T1000 (cell line): Measurements from ENCODE around the gene EMILIN3.

Source experiments
- DNase-seq: peaks from one replicate; lab custom pipeline; 2025; ENCODE audit warnings: mixed read lengths; lab: John Stamatoyannopoulos, UW

EMILIN3 gene

DNA sequence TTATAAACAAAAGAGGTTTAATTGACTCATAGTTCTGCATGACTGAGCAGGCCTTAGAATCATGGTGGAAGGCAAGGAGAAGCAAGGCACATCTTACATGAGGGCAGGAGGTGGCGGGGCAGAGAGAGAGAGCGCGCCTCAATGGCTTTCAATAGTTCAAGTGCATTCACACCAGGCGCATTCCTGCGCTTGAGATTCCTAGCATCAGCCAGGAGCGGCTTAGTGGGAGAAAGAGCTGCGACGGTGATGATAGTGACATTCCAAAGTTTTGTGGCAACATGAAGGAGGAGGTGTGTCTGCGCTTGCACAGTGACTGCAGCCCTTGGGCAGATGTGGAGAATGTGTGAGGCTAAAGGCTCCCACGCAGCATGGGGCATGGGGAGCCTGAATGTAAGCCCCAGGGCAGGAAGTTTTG, 25.0 kb upstream of the EMILIN3 start:
- no peak for DNase-seq

DNA sequence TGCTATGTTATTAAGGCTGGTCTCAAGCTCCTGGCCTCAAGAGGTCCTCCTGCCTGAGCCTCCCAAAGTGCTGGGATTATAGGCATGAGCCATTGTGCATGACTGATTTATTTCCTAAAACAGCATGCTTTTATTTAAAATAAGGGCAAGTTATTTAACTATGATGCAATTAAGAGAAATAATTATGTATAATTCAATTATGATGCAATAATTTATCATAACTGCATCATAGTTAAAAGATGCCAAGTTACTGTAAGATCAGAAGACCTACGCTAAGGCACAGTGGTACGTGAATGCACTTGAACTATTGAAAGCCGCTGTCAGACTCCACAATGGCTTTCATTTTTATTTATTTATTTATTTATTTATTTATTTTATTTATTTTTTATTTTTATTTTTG, 24.3 kb upstream of the EMILIN3 start:
- no peak for DNase-seq

DNA sequence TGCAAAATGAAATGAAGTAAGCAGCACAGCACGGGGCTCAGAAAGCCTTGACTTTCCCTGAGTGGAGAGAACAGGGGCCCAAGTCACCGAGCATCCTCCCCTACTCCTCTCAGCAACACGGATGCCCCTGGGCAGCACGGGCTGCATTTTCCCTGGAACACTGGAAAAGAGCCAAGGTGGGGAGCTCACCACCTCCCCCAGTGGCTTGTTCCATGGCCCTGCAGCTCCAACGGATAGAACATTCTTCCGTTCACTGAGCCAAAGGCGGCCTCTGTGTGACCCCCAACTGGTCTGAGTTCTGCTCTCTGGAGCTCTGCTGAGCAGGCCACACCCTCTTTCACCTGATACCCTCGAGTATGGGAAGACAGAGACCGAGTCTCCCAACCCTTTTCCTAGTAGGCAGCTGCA, 20.8 kb upstream of the EMILIN3 start:
- no peak for DNase-seq

DNA sequence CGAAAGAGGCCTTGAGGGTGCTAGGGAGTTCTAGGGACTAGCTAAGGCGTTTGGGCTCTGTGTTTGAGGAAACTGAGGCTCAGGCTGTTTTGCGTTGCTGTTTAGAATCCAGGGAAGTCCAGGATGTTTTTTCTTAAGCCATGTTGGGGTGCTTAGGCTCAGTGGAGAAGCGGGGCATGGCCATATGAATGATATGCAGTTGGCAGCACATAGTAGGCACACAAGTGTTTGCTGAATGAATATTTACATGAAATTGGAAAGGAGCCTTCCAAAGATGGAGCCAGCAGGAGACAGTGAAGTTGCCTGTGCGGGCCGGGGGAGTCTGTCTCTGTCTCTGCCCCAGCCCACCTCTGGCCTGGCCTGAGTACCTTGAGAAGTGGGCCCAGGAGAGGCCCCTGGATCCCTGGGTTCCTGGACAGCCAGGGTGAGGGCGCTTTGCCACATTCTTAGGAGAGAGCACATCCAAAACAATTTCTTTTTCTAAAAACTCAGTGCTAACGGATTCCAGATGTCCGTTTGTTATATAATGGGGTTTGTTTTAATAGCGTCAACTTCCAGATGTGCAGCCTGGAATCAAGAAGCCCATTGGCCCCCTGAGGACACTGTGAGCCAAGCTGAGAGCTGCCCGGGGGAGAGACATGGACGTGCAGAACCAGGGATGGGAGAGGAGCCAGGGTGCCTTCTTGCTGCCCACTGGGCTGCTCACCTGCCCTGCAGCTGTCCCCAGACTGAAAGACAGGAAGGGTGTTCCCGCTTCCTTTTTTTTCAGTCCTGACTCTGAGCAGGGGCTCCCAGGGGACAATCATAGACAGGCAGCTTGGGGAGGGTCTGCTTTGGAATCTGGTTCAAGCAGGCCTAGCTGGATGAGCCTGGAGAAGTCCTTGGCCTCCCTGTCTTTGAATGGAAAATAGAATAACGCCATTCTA, 20.1 kb upstream of the EMILIN3 start:
- DNase-seq: no peak

DNA sequence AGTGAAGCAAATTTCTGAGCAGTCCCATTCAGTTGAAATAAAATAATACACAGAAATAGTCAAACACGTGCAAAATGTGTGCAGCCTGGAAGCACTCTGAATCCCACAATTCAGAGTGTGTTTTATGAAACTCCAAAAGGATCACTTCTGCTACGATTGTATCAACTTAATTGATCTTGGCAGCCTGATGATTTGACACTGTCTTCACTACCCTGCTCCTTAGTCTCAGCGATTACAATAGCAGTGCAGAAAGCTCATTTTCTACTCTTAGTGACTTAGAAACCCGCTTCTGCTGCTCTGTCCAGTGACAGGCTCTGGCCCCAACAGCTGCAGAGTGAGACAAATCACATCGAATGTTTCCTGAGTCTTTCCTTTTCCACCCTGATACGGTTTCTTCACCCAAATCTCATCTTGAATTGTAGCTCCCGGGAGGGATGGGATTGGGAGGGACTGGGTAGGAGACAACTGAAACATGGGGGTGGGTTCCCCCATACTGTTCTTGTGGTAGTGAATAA, 16.2 kb upstream of the EMILIN3 start:
- DNase-seq: no peak

DNA sequence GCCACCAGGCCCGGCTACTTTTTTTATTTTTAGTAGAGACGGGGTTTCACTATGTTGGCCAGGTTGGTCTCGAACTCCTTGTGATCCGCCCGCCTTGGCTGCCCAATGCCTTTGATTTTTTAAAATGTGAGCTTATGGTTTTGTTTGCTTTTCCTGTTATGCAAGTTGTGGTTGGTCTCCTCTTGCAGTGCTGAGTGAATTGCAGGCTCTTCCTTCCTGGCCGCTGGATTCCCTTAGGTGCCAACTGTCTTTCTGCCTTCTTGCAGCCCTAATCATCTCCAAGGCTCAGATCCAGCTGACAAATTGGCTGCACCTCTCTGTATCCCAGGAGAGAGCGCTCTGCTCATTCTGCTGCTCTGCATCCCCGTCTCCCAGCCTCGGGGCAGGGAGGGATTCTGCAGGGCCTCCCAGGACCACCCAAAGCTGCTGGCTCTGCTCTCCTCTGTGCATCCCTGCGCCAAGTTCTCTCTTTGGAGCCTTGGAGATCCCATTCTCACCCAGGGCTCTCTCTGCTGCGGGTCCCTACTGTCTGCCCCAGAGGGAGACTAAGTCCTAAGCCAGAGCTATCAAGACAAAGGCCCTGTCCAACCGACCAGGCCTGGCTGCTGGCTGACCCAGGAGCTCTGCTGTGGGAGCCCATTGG, 14.1 kb upstream of the EMILIN3 start:
- no peak for DNase-seq

DNA sequence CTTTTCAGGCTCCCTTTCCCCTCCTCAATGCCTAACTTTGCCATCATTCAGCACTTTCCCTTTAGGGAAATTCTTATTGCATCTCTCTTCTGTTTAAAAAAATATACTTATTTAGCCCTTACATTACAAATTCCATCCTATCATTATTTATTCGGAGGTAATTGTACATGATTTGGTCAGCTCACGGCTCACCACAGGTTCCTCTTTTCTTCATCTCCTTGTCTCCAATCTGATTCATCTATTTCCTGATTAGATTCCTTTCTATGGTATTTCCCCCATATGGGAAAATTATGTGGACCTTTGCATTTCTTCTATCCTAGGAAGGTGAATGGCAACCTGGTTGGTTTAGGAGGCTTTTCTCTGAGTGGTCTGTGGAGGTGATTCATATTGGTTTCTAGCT, 12.9 kb upstream of the EMILIN3 start:
- DNase-seq: no peak

DNA sequence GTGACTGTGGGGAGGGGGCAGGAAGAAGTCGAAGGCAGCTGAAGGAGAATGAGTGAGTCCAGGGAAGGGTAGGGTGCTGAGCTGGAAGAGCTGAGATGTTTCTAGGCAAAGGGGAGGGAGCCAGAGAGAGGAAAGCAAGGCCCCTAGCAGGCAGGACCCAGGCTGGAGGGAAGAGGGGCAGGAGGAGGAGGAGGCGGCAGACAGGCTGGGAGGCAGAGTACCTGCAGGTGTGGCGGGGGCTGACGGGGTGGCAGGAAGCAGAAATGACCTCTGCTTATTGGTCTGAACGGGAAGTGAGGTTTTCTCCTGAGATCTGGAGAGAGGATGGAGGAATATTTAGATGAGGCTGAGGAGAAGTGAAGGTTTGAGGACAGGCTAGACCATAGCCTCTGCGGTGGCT, 10.7 kb upstream of the EMILIN3 start:
- DNase-seq: no peak

DNA sequence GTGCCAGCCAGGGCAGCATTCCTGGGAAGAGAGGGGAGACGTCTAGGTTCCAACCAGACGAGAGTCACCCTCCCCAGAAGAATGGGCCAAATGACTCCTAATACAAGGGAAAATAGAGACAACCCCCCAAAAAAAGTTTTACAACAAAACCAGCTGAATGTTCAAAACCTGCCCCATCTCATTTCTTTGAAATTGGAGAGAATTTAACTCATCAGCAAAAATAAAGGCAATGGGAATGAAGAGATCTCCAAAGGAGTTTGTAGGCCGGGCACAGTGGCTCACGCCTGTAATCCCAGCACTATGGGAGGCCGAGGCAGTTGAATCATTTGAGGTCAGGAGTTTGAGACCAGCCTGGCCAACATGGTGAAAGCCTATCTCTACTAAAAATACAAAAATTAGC, 9.7 kb upstream of the EMILIN3 start:
- no peak for DNase-seq

DNA sequence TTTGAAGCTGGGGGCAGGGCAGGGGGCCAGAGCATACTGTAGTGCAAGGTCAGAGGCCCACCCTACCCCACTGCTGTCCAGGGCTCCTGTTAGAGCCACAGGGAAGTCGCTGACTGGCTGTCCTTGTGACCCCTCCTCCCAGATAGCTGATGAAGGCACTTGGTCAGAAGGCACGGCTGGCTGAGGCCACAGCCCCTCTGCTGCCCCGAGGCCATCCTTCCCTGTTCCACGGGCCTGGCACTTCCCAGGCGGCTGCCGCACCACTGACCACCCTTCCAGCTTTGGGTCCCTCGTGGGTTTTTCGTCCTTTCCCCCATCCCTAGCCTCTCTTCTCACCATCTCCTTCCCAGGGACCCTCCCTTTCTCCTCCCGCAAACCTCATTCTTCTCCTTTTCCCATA, 9.2 kb upstream of the EMILIN3 start:
- no peak for DNase-seq

DNA sequence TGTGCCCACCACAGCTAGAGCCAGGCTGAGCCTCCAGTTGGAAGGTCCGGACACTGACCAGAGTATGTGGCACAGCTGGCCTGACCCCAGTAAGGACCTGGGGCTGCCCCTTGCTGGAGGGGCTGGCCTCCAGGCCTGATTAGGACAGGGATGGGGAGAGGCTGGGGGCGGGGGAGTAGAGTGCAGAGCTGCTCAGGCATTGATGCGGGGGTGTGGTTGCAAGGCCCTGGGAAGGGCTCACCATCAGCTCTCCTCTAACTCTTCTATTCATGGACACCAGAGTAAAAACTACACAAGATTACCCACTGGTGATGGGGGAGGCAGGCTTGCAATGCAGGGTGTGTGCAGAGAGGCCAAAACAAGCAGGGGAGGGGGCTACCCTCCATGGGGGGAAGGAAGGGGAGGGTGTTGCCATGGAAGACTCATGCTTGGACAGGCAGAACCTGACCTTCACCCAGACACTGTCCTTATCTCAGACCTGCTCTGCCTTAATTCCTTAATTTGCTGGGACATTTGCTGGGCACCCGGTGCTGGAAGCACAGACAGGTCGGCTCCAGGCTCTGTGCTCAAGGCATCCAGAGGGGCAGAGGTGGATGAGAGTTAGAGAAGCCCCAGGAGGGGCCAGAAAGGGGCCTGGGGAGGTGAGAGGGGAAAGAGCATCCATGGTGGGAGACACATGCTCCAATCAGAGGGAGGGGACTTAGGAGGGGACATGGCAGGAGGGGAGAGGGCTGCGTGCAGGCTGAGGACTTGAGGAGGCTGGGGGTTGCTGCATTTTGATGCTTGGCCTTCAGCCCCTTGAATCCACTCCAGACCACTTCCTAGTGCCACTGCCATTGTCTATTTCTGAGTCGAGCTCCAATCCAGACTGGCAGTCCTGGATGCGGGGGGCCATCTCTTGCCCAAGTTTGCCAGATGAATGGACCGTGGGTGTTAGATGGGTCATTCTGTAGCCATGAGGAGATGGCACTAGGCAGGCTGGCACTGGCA, 7.6 kb upstream of the EMILIN3 start:
- DNase-seq: no peak

DNA sequence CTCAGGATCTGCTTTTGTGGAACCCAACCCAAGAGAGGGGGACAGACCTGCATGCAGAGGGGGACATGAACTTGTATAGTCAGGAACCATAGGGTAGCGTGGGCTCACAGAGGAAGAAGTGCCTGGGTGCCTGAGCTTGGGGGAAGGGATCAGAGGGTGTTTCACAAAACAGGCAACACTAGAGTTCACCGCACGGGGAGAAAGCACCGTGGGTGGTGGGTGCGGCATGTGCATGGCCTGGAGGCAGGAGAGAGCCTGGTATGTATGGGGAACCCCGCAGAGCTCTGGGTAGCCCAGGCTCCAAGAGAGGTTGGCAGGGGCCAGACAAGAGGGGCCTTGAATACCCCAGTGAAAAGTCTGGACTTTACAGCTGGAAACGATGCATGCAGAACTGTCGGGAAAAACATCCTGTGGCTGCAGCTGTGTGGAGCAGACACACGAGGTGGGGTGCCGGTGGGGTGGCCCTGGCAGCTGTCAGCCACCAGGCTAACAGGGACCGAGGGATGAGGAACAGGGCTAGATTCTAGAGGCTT, 6.7 kb upstream of the EMILIN3 start:
- no peak for DNase-seq

DNA sequence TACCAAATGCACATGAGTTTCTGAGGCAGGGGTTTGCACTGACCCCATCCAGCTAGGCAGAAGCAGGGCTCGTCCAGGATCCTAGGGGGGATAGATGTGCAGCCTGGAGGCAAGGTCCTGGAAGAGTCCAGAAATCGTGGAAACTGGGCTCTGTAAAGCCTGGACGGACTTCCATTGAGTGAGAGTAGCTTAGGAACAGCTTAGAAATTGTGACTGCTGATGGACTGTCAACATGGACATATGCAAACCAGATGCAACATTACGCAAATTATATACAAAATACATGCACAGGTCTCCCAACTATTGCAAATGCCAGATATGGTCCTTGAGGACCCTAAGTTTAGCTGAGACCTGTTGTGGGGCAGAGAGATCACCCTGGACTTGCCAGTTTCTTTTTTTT, 4.8 kb upstream of the EMILIN3 start:
- DNase-seq: no peak

DNA sequence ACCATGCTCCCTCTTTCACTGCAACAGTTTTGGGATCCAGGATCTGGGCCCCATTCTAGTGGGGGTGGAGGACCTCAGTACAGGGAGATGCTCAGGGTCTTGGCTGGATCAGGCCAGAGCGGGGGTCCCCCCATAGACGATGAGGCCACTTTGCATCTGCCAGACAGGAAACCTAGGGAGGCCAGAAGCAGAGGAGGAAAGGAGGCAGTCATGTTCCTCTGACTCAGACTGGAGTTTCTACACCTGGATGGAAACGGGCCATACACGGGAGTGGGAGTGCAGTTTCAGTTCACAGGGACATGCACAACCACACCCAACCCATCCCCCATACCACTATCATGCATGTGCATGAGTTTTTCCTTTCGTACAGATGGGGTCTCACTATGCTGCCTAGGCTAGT, 3.6 kb upstream of the EMILIN3 start:
- DNase-seq: no peak

DNA sequence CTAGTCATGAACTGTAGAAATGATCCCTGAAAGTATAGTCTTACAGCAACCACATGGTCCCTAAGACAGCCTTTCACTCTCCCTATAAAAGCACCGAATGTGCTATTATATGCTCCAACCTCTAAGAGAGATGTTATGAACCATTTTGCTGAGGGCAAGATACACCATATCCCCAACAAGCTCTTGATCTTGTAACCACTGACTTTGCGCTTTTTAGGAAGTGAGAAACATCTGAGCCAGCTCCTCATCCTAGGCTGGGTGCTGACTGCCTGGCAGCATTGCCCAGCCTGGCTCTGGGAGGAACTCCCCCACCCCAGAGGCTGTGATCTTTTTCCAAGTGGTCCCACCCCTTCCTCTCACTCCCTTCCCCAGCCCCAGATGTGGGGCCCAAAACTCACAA, 3.1 kb upstream of the EMILIN3 start:
- DNase-seq: no peak

DNA sequence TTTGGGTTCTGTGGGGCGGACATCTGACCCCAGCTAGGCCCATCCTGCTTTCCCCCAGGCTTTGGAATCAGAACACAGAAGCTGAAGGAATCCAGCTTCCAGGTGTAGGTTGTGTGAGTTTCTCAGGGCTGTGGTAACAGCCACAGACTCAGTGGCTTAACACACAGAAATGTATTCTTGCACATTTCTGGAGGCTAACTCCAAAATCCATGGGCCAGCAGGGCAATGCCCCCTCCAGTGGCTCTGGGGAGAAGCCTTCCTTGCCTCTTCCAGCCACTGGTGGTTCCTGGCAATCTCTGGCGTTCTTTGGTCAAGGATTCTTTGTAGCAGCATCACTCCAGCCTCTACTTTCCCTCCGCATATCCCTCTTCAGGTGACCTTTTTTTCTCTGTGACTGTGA, 1.3 kb upstream of the EMILIN3 start:
- no peak for DNase-seq

DNA sequence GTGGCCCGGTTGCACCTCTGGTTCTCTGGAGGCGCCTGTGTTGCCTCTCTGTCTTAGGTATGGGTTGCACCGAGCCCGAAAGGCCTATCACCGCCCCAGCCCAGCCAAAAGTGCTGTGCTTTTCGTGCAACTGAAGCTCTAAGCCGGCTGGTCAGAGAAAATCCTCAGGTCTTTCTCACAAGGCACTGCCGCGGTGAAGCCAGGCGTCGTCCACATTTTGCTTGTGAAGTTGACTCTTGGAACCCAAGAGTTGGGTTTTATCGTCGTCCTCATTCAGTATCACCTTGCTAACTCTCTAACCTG, 726 bp upstream of the EMILIN3 start:
- DNase-seq: no peak

DNA sequence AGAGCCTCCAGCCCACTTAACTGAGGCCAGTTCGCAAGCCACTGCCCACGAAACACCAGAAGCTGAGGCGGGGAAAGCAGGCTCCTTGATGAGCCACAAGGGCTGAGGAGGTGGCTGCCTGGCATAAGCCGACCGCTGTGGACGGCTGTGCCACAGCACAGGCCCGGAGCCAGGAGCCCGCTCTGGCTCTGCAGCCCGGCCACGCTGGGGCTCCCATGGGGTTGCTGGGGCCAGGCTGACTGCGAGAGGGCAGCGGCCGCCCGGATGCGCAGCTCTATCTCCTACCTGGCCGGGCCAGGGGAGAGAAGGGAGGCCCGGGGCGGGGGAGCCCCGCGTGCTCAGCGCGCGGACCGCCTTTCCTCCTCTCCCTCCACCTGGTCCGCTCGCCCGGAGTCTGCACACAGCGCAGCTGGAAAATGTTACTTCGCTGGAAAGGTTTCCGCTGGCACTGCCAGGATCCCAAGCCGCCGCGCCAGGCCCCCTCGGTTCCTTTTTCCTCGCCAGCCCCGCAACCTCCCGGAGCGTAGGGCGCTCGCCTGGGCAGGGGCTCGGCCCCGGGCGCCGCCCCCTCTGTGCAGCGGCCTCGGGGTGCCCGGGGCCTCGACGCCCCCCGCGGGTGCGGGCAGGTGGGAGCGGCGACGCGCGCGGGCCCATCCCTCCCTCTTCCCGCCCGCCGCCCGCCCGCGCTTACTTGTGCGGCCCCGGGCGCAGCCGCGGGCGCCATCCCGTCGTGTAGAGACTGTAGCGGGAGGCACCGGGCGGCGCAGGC, 657 bp downstream of the EMILIN3 start:
- DNase-seq: no peak

DNA sequence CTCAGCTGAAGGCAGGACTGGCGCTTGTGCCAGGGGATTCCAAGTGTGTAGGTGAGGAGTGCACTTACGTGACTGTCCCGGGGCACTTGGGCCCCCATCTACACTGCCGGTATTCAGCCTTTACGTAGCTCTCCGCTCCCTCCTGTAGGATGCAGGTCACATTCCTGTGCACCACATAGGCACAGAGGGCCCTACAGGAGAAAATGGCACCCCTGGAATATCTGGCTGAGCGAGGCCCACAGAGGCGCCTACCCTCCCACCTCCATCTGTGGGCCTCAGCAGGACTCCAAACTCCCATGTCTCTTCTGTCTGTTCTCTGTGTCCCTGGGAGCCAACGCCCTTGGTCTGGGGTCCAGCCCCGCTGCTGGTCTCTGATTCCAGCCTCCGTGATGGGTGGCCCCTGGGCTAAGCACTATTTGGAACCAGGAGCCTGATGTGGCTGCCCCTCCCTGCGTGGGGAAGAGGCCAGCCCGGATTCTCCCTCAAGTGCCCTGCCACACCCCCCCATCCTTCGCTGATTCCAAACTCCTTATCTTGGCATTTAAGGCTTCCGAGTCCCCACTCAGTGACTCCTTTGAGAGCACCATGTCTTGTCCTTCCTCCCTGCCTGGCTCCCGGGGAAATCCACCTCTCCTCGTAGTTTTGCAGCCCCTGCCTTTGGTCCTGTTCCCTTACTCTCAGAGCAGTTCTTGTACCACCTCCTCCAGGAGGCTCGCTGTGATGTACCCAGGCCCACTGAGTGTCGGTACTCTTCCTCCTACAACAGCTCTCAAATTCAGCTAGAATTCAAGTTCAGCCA, 1.5 kb downstream of the EMILIN3 start:
- no peak for DNase-seq

DNA sequence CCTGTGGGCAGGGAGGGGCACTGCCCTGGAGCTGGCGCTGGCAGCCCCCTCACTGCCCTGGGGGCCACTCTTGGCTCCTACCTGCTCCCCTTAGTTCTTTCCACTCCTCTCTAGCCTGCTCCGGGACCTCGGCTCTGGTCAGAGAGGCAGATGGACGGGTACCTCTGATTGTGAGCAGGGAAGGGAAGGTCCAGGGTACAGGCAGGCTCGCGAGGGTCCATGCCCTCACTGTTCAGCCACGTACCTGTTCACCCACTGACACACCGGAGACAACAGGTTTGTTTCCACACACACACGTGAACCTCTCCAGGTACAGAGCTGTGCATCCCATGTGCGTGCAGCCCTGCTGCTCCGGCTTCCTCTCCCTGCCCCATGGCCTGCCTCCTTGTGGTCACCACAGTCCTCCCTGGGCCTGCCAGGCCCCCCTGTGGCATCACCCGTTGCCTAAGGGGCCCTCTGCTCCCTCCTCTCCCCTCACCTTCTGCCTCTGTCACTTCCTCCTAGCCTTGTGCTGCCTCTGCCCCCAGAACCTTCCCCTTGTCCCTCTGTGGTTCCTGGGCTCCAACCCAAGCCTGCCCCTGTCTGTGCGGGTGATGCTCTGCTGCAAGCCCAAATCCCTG, 2.3 kb downstream of the EMILIN3 start:
- no peak for DNase-seq
